HepG2 (cell line): ENCODE results near the gene CADM1. TPM values are rescaled to one million over a fixed set of nuclear protein-coding genes. Genes with fewer than 3 reads are reported as not detected.

Source experiments
- ATAC-seq: fragments of 200-7000 bp; cut with Tn5 transposase; 3 replicates; pipeline ENCODE4 v1.9.1; 2020; ENCODE audit warnings: mild to moderate bottlenecking, moderate library complexity
- BruUV-seq: library from RNA; stranded (reverse); fragments of 400-500 nt; replicated peaks from 2 replicates; lab custom pipeline; 2021; lab: Mats Ljungman, UMichigan
- CTCF ChIA-PET: fragments of 300-600 bp; formaldehyde crosslinking; extraction: SDS; loops from one replicate; lab custom pipeline; 2021; ENCODE audit warnings: low total read pairs, inconsistent platforms, low intra/inter-chr PET ratio; lab: Yijun Ruan, JAX
- POLR2A ChIA-PET: fragments of 350-600 bp; sonication (Branson Sonifier 250); formaldehyde crosslinking; loops from one replicate; lab custom pipeline; 2020; ENCODE audit warnings: antibody characterized with exemption, inconsistent platforms; lab: Yijun Ruan, JAX
- DNase-seq: peaks from one replicate; pipeline ENCODE4 v3.0.0-alpha.2; 2015; ENCODE audit warnings: low spot score
- FAIRE-seq: peaks from 3 replicates; lab custom pipeline; 2011; peaks lifted over from hg19 to GRCh38; lab: Jason Lieb, UNC
- H2AFZ ChIP-seq: one replicate; pipeline ENCODE4 v1.6.1; 2011; ENCODE audit warnings: low read length, inconsistent platforms
- H3K27ac ChIP-seq: fragments of 300-600 bp; 3 replicates; pipeline ENCODE4 v1.8.0; 2011; ENCODE audit warnings: mixed run types, mild to moderate bottlenecking, mixed read lengths, low read length, inconsistent platforms; ENCODE audit not compliant: insufficient read depth; ENCODE audit errors: extremely low read length
- H3K27me3 ChIP-seq, 2 experiments: fragments of 200-600 bp in 1 of 2; 2 replicates in 1 of 2; 3 replicates in 1 of 2; pipeline versions ENCODE4 v1.6.0 to v1.8.0; 2011; ENCODE audit warnings: low read length in 2 of 2, mild to moderate bottlenecking in 2 of 2, moderate library complexity in 2 of 2, inconsistent platforms in 1 of 2; ENCODE audit not compliant: insufficient read depth in 2 of 2, control insufficient read depth in 1 of 2
- H3K36me3 ChIP-seq, 2 experiments: fragments of 200-600 bp in 1 of 2; replicated peaks in 1 of 2; 2 replicates in 1 of 2; 3 replicates in 1 of 2; pipeline versions ENCODE4 v1.5.1 to v1.8.0; 2011; ENCODE audit warnings: low read length in 2 of 2, inconsistent platforms in 1 of 2; ENCODE audit not compliant: insufficient read depth in 2 of 2, control insufficient read depth in 1 of 2
- H3K4me1 ChIP-seq: 2 replicates; pipeline ENCODE4 v1.5.1; 2012; ENCODE audit warnings: low read length, inconsistent platforms; ENCODE audit not compliant: insufficient read depth
- H3K4me2 ChIP-seq: 2 replicates; pipeline ENCODE4 v1.6.0; 2011; ENCODE audit warnings: low read depth, low read length, inconsistent platforms
- H3K4me3 ChIP-seq, 3 experiments: fragments of 200-600 bp in 1 of 3; sonication (generic), shearing (Covaris generic) in 1 of 3; replicated peaks in 1 of 3; 2 replicates each; pipeline ENCODE4 v1.5.1; 2011 to 2016; ENCODE audit warnings: low read length in 3 of 3, inconsistent platforms in 2 of 3, low read depth in 2 of 3, mild to moderate bottlenecking in 2 of 3, control low read depth in 1 of 3, mixed read lengths in 1 of 3; ENCODE audit not compliant: insufficient read depth in 1 of 3
- H3K79me2 ChIP-seq: one replicate; pipeline ENCODE4 v1.6.1; 2011; ENCODE audit warnings: low read length, inconsistent platforms; ENCODE audit not compliant: insufficient read depth
- H3K9ac ChIP-seq: 2 replicates; pipeline ENCODE4 v1.6.0; 2011; ENCODE audit warnings: mild to moderate bottlenecking, low read depth, low read length, inconsistent platforms; ENCODE audit not compliant: insufficient read depth
- H3K9me3 ChIP-seq: 2 replicates; pipeline ENCODE4 v1.5.1; 2012; ENCODE audit warnings: mild to moderate bottlenecking, low read length
- H4K20me1 ChIP-seq: 2 replicates; pipeline ENCODE4 v1.6.0; 2011; ENCODE audit warnings: inconsistent platforms, mild to moderate bottlenecking, low read length, moderate library complexity; ENCODE audit not compliant: insufficient read depth
- CBFB ChIP-seq: sonication (generic); formaldehyde crosslinking; IDR thresholded peaks from 2 replicates; pipeline ENCODE4 v1.4.0; 2020; ENCODE audit warnings: missing genetic modification reagents
- CREM ChIP-seq, 2 experiments: sonication (generic) in 1 of 2; formaldehyde crosslinking in 1 of 2; IDR thresholded peaks; 2 replicates each; pipeline versions ENCODE4 v1.4.0 to v1.6.1; 2016 to 2020; ENCODE audit warnings: antibody characterized with exemption in 1 of 2, mild to moderate bottlenecking in 1 of 2, missing genetic modification reagents in 1 of 2
- ELF3 ChIP-seq: IDR thresholded peaks from 2 replicates; pipeline ENCODE4 v1.6.1; 2016; ENCODE audit warnings: missing genetic modification reagents, missing compliant biosample characterization
- ELK4 ChIP-seq: sonication (generic); formaldehyde crosslinking; IDR thresholded peaks from 2 replicates; pipeline ENCODE4 v1.9.0; 2021; ENCODE audit warnings: missing genetic modification reagents, borderline replicate concordance
- FOXA3 ChIP-seq: IDR thresholded peaks from 2 replicates; pipeline ENCODE4 v1.6.1; 2016; ENCODE audit warnings: missing genetic modification reagents, missing compliant biosample characterization
- GABPA ChIP-seq, 2 experiments: IDR thresholded peaks; 2 replicates each; pipeline ENCODE4 v1.6.1; 2011 to 2016; ENCODE audit warnings: low read depth in 2 of 2, low read length in 1 of 2, missing biosample characterization in 1 of 2, missing genetic modification characterization in 1 of 2
- GFI1 ChIP-seq: sonication (generic); formaldehyde crosslinking; IDR thresholded peaks from 2 replicates; pipeline ENCODE4 v1.5.0; 2020; ENCODE audit warnings: missing genetic modification reagents, mild to moderate bottlenecking, borderline replicate concordance
- HMG20A ChIP-seq: IDR thresholded peaks from 2 replicates; pipeline ENCODE4 v1.6.1; 2016; ENCODE audit warnings: borderline replicate concordance
- ISL2 ChIP-seq: sonication (generic); formaldehyde crosslinking; IDR thresholded peaks from 2 replicates; pipeline ENCODE4 v1.5.0; 2020; ENCODE audit warnings: missing genetic modification reagents
- NFYC ChIP-seq: IDR thresholded peaks from 2 replicates; pipeline ENCODE4 v1.6.1; 2016; ENCODE audit warnings: missing genetic modification reagents, missing compliant biosample characterization
- NR2F6 ChIP-seq, 2 experiments: IDR thresholded peaks; 2 replicates each; pipeline ENCODE4 v1.6.1; 2016; ENCODE audit warnings: antibody characterized with exemption in 1 of 2, mild to moderate bottlenecking in 1 of 2
- PRDM4 ChIP-seq: sonication (generic); formaldehyde crosslinking; IDR thresholded peaks from 2 replicates; pipeline ENCODE4 v1.9.0; 2021; ENCODE audit warnings: missing genetic modification reagents, borderline replicate concordance
- RARA ChIP-seq: IDR thresholded peaks from 2 replicates; pipeline ENCODE4 v1.6.1; 2016; ENCODE audit warnings: missing genetic modification reagents, missing compliant biosample characterization
- SOX6 ChIP-seq, 2 experiments: fragments of 450-650 bp in 1 of 2; sonication (generic) in 1 of 2; formaldehyde crosslinking in 1 of 2; IDR thresholded peaks; 2 replicates each; pipeline versions ENCODE4 v1.4.0 to v1.6.1; 2017 to 2020; ENCODE audit warnings: antibody characterized with exemption in 1 of 2, mild to moderate bottlenecking in 1 of 2, missing genetic modification reagents in 1 of 2
- SRSF9 ChIP-seq: fragments of 200-400 bp; formaldehyde crosslinking; IDR thresholded peaks from 2 replicates; pipeline ENCODE4 v1.6.1; 2018; ENCODE audit warnings: borderline replicate concordance, mild to moderate bottlenecking, low read depth, low read length; ENCODE audit not compliant: insufficient read depth, poor library complexity, severe bottlenecking
- TCF7 ChIP-seq: sonication (generic); IDR thresholded peaks from 2 replicates; pipeline ENCODE4 v1.6.1; 2016; ENCODE audit warnings: antibody characterized with exemption, low read depth
- TCF7L2 ChIP-seq: IDR thresholded peaks from 2 replicates; pipeline ENCODE4 v1.6.1; 2011; ENCODE audit warnings: mild to moderate bottlenecking, low read depth, low read length, moderate library complexity
- ZBTB20 ChIP-seq: sonication (generic); formaldehyde crosslinking; IDR thresholded peaks from 2 replicates; pipeline ENCODE4 v1.8.1; 2023; ENCODE audit warnings: missing genetic modification reagents, low read depth, mild to moderate bottlenecking, borderline replicate concordance
- ZNF496 ChIP-seq: sonication (generic); formaldehyde crosslinking; IDR thresholded peaks from 2 replicates; pipeline ENCODE4 v1.8.1; 2023; ENCODE audit warnings: mild to moderate bottlenecking, moderate library complexity, missing genetic modification reagents; ENCODE audit not compliant: insufficient replicate concordance
- WGBS: methylation state at CpG from one replicate; pipeline ENCODE4 v1.1.6; 2017; ENCODE audit warnings: low lambda C conversion rate; 5-methylcytosine and 5-hydroxymethylcytosine counted together
- in situ Hi-C: cut with HindIII; loops from 2 replicates; pipeline ENCODE4 v1.10.0; 2017; ENCODE audit warnings: low pct_unique_long_range_greater_than_20kb; ENCODE audit not compliant: extremely low pct_ligation_motif_present
- intact Hi-C: fragments of 100-400 bp; cut with micrococcal nuclease; formaldehyde crosslinking; loops from one replicate; pipeline ENCODE4 v1.10.0; 2022; ENCODE audit not compliant: unreplicated experiment
- polyA plus RNA-seq, 8 experiments: library from polyadenylated mRNA; depleted of rRNA in 3 of 8; stranded (reverse) in 7 of 8; unstranded in 1 of 8; fragments of >200 nt; fragmentation: Illumina TruSeq in 4 of 8; extraction: Trizol in 4 of 8; gene quantifications; 2 replicates each; pipeline versions ENCODE4 v1.2.1 to v1.2.3, GENCODE V29; 2011 to 2016; ENCODE audit warnings: low read depth in 4 of 8, missing spikeins in 1 of 8, mixed read lengths in 1 of 8; ENCODE audit not compliant: insufficient read depth in 1 of 8
- total RNA-seq, 5 experiments: library from RNA; depleted of rRNA; stranded (reverse); fragments of >200 nt; fragmentation: Illumina TruSeq; extraction: Trizol; gene quantifications; 2 replicates each; pipeline ENCODE4 v1.2.3, GENCODE V29; 2016; ENCODE audit warnings: low read depth in 1 of 5

The CADM1 gene
- total and polyA plus RNA-seq, 2 of the 13 experiments (the other 11 are each of a cell fraction or from before 2014, with no cell fraction given), result 71.3 to 122 TPM

DNA sequence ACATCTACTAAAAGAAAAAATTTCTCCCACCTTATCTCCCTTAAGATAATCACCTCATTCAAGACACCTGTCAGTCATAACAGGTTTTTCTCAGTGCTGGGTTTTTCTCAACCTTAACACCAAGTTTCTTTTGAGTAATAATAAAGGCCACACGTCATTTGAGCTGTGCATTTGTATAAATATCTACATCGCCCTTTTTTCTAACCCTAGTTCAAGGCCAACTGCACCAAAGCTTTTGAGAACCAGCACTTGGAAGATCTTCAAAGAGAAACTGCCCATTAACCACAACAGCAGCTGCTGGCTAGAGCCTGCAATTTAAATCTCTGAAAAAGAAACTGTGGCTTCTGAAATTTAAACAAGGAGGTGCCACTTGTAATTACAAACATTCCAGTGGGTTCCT lies 6.9 kb downstream of the CADM1 start:
- Histone ChIP-seq H3K27ac (peak overlapping the region; percentile 27), H3K4me3 (no peak overlapping the region; a peak in 1 of 6 replicates), H3K36me3 (0 out of 5 replicates have a peak, but pooled peaks cover 0 to 1% of the 10 kb centered on the region in 2 experiments), H3K79me2 (peaks cover 95% of the 10 kb centered on the region), H4K20me1 (peaks cover 4% of the 10 kb centered on the region; the same call in 1 of the 2 replicates), H3K27me3 (no peaks in the 10 kb centered on the region; a peak in 1 of 5 replicates), H3K4me1 (peaks cover 83% of the 10 kb centered on the region), H3K9ac (no peak overlapping the region; the same call in 1 of the 2 replicates), H2AFZ (no peak overlapping the region), H3K9me3 (no peaks in the 10 kb centered on the region), H3K4me2 (peak overlapping the region; percentile 52)
- FAIRE-seq, result no peak
- intact Hi-C loops, result no loop called here
- ATAC-seq, result no peak
- BruUV-seq, result no TSS peak
- in situ Hi-C loops, result no loop called here
- WGBS, result 16% methylated on average over 2 of the region's 2 CpGs
- ChIA-PET CTCF (no interaction called here), POLR2A (no interaction called here)
- peak; percentile 67 for DNase-seq
- TF ChIP-seq ELF3 (CRISPR knock-in tag) (no peak), FOXA3 (0 out of 2 replicates have a peak, but pooled peaks have one; percentile 35), GABPA (IDR thresholded peaks at IDR 0.05; ENCODE audit: low read depth, low read length) (no peak), GABPA (CRISPR knock-in tag; IDR thresholded peaks at IDR 0.05; ENCODE audit: low read depth) (no peak), ZNF496 (CRISPR knock-in tag) (no peak), ZBTB20 (CRISPR knock-in tag) (no peak), NFYC (CRISPR knock-in tag) (no peak), GFI1 (0 out of 2 replicates have a peak, but pooled peaks have one; percentile 18), RARA (peak; percentile 52), TCF7L2 (0 out of 2 replicates have a peak, but pooled peaks have one; percentile 9), HMG20A (CRISPR knock-in tag) (peak; percentile 65; the same call in 1 of the 2 replicates), ISL2 (peak; percentile 32; the same call in 1 of the 2 replicates), CREM (IDR thresholded peaks at IDR 0.05) (peak; percentile 46), CREM (CRISPR knock-in tag; IDR thresholded peaks at IDR 0.05) (no peak), ELK4 (CRISPR knock-in tag) (no peak), NR2F6 (IDR thresholded peaks at IDR 0.05) (peak; percentile 69), NR2F6 (CRISPR knock-in tag; IDR thresholded peaks at IDR 0.05) (0 out of 2 replicates have a peak, but pooled peaks have one; percentile 40), SOX6 (IDR thresholded peaks at IDR 0.05) (no peak), SOX6 (CRISPR knock-in tag; IDR thresholded peaks at IDR 0.05) (0 out of 2 replicates have a peak, but pooled peaks have one; percentile 20), PRDM4 (CRISPR knock-in tag) (no peak), CBFB (CRISPR knock-in tag) (peak; percentile 37; the same call in 1 of the 2 replicates), SRSF9 (no peak), TCF7 (peak; percentile 64; the same call in 1 of the 2 replicates)
